T-helper 1 cell treated with Interleukin-12 subunit alpha and Interleukin-12 subunit beta and Interleukin-4 antibody, amounts not matched to agents 30 μg/mL and 1 μg/mL, for 36 hours (primary cell): ENCODE measurements around the gene PTPRN2.

ENCODE experiments used
- H3K27ac Mint-ChIP-seq: one replicate; pipeline ENCODE4 v1.8.0; 2021; ENCODE audit warnings: mild to moderate bottlenecking, mixed read lengths
- H3K27me3 Mint-ChIP-seq: one replicate; pipeline ENCODE4 v1.8.0; 2021; ENCODE audit warnings: low read depth, mixed read lengths
- H3K36me3 Mint-ChIP-seq: one replicate; pipeline ENCODE4 v1.8.0; 2021; ENCODE audit warnings: low read depth, mixed read lengths
- H3K4me1 Mint-ChIP-seq: one replicate; pipeline ENCODE4 v1.8.0; 2021; ENCODE audit warnings: low read depth, mixed read lengths
- H3K4me3 Mint-ChIP-seq: one replicate; pipeline ENCODE4 v1.8.0; 2021; ENCODE audit warnings: mild to moderate bottlenecking, moderate library complexity, mixed read lengths
- H3K9me3 Mint-ChIP-seq: one replicate; pipeline ENCODE4 v1.8.0; 2021; ENCODE audit warnings: mixed read lengths

PTPRN2 gene

GRCh38 chr7:157793973-157794745, 793.5 kb downstream of the PTPRN2 start:
- Mint-ChIP-seq H3K27me3 (no peaks in the 10 kb centered on the region), H3K27ac (no peak overlapping the region), H3K36me3 (no peaks in the 10 kb centered on the region), H3K4me1 (no peaks in the 10 kb centered on the region), H3K9me3 (no peaks in the 10 kb centered on the region), H3K4me3 (no peak overlapping the region)

GRCh38 chr7:157793087-157793353, 794.6 kb downstream of the PTPRN2 start:
- no peaks in the 10 kb centered on the region for H3K4me1 Mint-ChIP-seq
- no peaks in the 10 kb centered on the region for H3K36me3 Mint-ChIP-seq
- no peaks in the 10 kb centered on the region for H3K9me3 Mint-ChIP-seq

DNA sequence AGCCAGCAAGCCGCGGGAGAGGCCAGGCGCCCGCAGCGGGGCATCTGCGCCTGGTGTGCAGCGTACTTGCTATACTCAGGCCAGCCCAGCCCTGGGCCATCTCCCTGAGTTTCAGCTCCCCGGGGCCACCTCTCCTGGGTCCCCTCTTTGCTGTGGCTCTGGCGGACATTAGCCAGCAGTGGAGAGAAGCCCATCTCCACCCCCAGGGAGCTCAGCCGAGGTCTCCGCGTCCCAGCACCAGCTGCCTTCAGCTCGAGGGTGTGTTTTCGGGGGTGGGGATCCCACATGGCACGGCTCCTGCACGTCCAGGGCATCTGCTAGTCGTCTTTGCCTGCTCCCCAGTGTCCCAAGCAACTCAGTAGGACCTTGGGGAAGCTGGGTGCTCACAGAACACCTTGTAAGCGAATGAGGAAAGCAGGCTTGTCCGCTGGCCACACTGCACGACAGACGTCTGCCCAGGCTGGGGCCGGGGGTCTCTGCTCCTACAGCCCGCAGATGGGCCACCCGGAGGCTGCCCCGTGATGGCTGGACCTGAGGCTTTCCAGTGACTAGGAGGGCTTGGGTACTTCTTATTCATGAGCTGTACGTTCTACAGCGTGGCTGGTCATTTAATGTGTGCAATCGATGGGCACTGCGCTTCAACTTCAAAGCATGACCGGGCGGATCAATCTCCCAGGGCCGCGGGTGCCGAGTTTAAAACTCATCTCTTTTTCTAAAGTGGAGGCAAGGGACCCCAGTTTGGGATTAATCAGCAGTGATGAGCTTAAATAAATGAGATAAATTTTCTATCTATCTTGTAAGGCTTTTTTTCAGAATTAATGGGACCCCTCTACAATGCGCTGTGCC, 795.2 kb downstream of the PTPRN2 start:
- Mint-ChIP-seq H3K36me3 (no peaks in the 10 kb centered on the region), H3K27ac (no peak overlapping the region), H3K4me3 (no peak overlapping the region), H3K4me1 (no peaks in the 10 kb centered on the region), H3K27me3 (no peaks in the 10 kb centered on the region), H3K9me3 (no peaks in the 10 kb centered on the region)

More at GRCh38 chr7:157793087-157793353, 794.6 kb downstream of the PTPRN2 start:
- Mint-ChIP-seq H3K27ac (no peak overlapping the region), H3K27me3 (no peaks in the 10 kb centered on the region), H3K4me3 (no peak overlapping the region)

DNA sequence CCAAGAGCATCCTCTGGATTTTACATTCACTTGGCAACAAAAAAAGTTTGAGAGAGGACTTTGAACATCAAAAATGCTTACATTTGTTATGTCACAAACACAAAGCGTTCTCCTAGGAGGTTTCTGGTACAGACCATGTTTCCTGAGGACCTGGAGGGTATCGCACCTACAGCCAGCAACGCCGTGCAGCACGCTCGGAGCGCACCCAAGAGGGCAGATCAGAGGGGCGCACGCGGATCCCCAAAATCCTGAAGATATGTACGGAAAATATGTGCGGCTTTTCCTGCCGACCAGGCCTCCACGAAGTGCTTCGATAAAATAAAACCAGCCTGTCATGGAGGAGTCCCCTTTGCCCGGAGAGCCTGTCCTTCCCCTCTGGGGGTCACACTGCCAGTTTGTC, 796.0 kb downstream of the PTPRN2 start:
- Mint-ChIP-seq H3K27ac (no peak overlapping the region), H3K9me3 (no peaks in the 10 kb centered on the region), H3K4me3 (no peak overlapping the region), H3K4me1 (no peaks in the 10 kb centered on the region), H3K36me3 (no peaks in the 10 kb centered on the region), H3K27me3 (no peaks in the 10 kb centered on the region)

- H3K4me3 Mint-ChIP-seq, result no peak overlapping the region
- no peaks in the 10 kb centered on the region for H3K9me3 Mint-ChIP-seq
- no peaks in the 10 kb centered on the region for H3K27me3 Mint-ChIP-seq
- no peaks in the 10 kb centered on the region for H3K4me1 Mint-ChIP-seq
- H3K27ac Mint-ChIP-seq, result no peak overlapping the region
- H3K36me3 Mint-ChIP-seq, result no peaks in the 10 kb centered on the region
Observed at GRCh38 chr7:157791261-157791660, 796.4 kb downstream of the PTPRN2 start.

GRCh38 chr7:157789942-157790341, 797.7 kb downstream of the PTPRN2 start:
- Mint-ChIP-seq H3K4me3 (no peak overlapping the region), H3K27me3 (no peaks in the 10 kb centered on the region), H3K9me3 (no peaks in the 10 kb centered on the region), H3K27ac (no peak overlapping the region), H3K36me3 (no peaks in the 10 kb centered on the region), H3K4me1 (no peaks in the 10 kb centered on the region)

DNA sequence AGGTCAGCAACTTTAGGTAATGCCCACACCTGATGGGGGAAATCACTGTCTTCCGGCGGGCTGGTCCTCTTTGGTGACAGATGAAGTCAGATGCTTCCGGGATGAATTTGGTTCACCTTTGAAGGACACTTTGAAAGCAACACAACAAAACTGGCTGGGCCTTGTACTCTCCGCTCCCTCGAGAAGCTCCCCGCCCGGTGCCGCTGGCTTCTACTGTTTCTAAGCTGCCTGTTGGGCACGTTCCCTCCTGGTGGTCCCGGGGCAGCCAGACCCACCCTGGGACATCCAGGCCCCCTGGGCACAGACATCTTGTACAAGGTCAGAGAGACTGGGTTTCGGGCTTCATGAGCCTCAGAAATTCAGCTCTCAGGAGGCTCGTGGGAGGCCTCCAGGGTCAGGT, 798.5 kb downstream of the PTPRN2 start:
- H3K4me1 Mint-ChIP-seq, result no peaks in the 10 kb centered on the region
- no peaks in the 10 kb centered on the region for H3K36me3 Mint-ChIP-seq
- H3K4me3 Mint-ChIP-seq, result no peak overlapping the region
- no peak overlapping the region for H3K27ac Mint-ChIP-seq
- H3K9me3 Mint-ChIP-seq, result no peaks in the 10 kb centered on the region
- no peaks in the 10 kb centered on the region for H3K27me3 Mint-ChIP-seq

- H3K27me3 Mint-ChIP-seq, result no peaks in the 10 kb centered on the region
- H3K36me3 Mint-ChIP-seq, result no peaks in the 10 kb centered on the region
- no peaks in the 10 kb centered on the region for H3K9me3 Mint-ChIP-seq
- no peak overlapping the region for H3K4me3 Mint-ChIP-seq
- H3K27ac Mint-ChIP-seq, result no peak overlapping the region
- no peaks in the 10 kb centered on the region for H3K4me1 Mint-ChIP-seq
Observed at GRCh38 chr7:157788573-157788972, 799.0 kb downstream of the PTPRN2 start.

GRCh38 chr7:157787275-157787701, 800.3 kb downstream of the PTPRN2 start:
- Mint-ChIP-seq H3K27me3 (no peaks in the 10 kb centered on the region), H3K27ac (no peak overlapping the region), H3K4me3 (no peak overlapping the region), H3K4me1 (no peaks in the 10 kb centered on the region), H3K36me3 (no peaks in the 10 kb centered on the region), H3K9me3 (no peaks in the 10 kb centered on the region)

DNA sequence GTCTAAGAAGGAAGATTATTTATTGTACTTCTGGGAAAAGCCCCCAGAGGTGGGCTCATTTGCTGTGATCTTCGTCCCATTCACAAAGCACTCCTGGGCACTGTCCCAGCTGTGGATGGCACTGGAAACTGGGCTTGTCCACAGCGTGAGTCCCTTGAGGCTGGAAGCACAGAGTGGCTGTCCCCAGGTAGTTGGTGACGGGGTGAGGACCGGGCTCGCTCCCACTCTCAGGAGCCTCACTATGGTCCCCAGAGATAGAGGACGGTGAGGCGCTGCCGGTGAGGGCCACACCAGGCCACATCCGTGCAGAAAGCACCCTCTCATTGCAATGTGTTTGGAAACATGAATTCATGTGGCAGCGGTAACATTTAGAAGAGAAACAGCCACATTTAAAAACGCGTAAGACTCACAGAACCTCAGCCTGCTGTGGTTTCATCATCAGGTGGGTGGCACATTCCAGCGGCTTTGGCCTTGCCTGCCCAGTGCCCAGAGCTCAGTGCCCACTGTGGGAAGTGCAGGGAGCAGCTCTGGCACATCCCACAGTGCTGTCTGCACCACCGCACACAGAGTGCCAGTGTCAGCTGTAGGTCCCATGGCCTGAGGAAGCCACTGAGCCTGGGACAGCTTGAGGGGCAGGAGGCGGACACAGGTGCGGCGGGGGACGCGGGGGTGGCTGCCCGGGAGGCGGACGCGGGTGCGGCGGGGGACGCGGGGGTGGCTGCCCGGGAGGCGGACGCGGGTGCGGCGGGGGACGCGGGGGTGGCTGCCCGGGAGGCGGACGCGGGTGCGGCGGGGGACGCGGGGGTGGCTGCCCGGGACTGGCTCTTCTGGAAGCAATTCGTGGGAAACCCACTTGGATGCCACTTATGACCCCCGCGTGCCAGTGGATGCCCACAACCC, 801.0 kb downstream of the PTPRN2 start:
- H3K27me3 Mint-ChIP-seq, result no peaks in the 10 kb centered on the region
- no peaks in the 10 kb centered on the region for H3K9me3 Mint-ChIP-seq
- no peak overlapping the region for H3K4me3 Mint-ChIP-seq
- H3K36me3 Mint-ChIP-seq, result no peaks in the 10 kb centered on the region
- no peak overlapping the region for H3K27ac Mint-ChIP-seq
- H3K4me1 Mint-ChIP-seq, result no peaks in the 10 kb centered on the region

DNA sequence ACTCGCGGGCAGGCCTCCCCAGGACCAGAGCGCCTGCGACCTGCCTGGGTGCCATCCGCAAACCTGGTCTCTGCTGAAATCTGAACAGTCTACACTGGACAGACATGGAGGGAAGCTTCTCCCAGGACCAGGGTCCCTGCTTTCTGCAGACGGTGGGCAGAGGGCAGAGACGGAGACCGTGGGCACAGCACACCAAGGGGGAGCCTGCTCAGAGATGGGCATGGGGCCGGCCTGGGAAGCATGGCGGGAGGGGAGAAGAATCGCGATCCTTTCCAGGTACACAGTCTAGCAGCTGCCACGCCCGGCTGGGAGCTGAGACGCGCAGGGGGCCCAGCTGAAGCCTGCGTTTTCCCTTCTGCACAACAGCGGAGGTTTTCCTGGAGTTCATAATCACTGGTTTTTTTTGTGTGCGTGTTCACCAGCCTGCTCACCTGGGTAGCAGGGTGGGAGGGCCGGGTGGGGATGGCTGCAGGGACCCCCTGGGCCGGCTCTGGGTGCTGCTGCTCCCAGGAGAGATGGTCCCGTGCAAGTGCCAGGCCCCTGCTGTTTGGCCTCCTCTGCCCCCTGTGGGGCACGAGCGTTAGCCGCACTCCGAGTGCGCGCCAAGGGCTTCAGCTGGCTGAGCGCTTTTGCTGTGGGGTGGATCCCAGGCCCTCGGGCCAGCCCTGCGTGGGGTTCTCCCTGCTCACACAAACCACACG, 802.0 kb downstream of the PTPRN2 start:
- no peaks in the 10 kb centered on the region for H3K4me1 Mint-ChIP-seq
- no peak overlapping the region for H3K27ac Mint-ChIP-seq
- no peaks in the 10 kb centered on the region for H3K27me3 Mint-ChIP-seq
- H3K9me3 Mint-ChIP-seq, result no peaks in the 10 kb centered on the region
- no peaks in the 10 kb centered on the region for H3K36me3 Mint-ChIP-seq
- no peak overlapping the region for H3K4me3 Mint-ChIP-seq

DNA sequence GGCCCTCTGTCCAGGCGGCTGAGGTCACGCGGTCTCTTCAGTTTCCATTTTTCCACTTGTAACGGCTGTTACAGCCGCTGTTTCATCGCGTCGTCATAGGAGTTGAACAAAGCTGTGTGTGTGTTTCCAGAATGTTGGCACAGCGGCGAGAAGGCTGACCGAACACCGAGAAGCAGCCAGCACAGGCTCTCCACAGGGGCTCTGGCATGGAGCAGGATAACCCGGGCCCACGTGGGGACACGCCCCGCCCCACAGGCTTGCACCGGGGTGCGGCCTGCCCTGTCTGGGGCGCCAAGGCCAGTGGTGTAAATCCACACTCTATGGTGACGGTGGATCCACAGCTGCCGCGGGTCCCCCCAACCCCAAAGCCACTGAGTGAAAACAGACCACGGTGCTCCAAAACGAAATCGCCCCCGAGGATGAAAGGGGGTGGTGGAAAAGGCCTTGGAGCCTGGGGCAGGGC, 802.6 kb downstream of the PTPRN2 start:
- Mint-ChIP-seq H3K9me3 (no peaks in the 10 kb centered on the region), H3K27ac (no peak overlapping the region), H3K4me3 (no peak overlapping the region), H3K4me1 (no peaks in the 10 kb centered on the region), H3K27me3 (no peaks in the 10 kb centered on the region), H3K36me3 (no peaks in the 10 kb centered on the region)

DNA sequence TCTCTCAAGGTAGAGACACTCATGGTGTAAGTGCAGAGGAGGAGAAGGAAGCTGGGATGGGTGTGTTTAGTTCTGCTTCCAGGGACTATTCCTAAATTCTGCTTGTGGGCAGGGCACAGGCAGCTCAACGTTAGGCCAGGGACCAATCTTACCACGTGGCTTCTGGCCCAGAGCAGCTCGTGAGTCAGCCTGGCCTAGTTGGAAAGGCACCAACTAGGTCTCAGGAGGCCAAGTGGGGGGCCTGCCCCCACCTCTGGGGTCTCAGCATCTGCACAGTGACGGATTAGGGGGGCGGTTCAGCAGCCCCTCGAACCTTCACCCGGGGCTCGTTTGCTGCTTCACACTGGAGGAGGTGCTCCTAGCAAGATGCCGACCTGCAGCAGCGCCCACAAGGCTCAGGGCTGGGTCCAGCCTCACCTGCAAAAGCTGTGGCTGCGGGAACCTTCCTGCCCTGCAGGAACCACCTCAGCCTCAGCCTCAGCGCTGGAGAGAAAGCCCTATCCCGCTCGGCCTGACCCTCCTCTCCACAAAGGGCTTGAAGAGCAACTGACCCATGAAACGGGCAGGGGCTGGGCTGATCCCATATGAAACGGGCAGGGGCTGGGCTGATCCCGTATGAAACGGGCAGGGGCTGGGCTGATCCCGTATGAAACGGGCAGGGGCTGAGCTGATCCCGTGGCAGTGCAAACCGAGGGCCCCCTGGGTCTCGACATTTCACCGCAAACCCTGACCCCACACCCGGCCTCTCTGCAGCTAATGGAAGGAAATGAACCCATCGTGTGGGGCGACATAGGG, 803.4 kb downstream of the PTPRN2 start:
- Mint-ChIP-seq H3K27ac (no peak overlapping the region), H3K4me1 (no peaks in the 10 kb centered on the region), H3K4me3 (no peak overlapping the region), H3K9me3 (no peaks in the 10 kb centered on the region), H3K36me3 (no peaks in the 10 kb centered on the region), H3K27me3 (no peaks in the 10 kb centered on the region)
